GM12878 (cell line): ENCODE measurements around the gene CGB2.

Source experiments
- CREB1 ChIP-seq: IDR thresholded peaks from 2 replicates; pipeline ENCODE4 v1.6.1; 2012; ENCODE audit warnings: low read depth, mild to moderate bottlenecking, inconsistent platforms
- ETV6 ChIP-seq, 2 experiments: fragments of 450-650 bp in 1 of 2; IDR thresholded peaks in 1 of 2; conservative IDR thresholded peaks in 1 of 2; 2 replicates each; pipeline ENCODE4 v1.6.1; 2014; ENCODE audit warnings: antibody characterized with exemption in 1 of 2, borderline replicate concordance in 1 of 2, low read depth in 1 of 2, mild to moderate bottlenecking in 1 of 2, moderate library complexity in 1 of 2
- HDAC2 ChIP-seq: fragments of 200-600 bp; sonication (generic); IDR thresholded peaks from 2 replicates; pipeline ENCODE4 v1.6.1; 2017
- NFYB ChIP-seq: IDR thresholded peaks from 2 replicates; pipeline ENCODE4 v1.6.1; 2011; ENCODE audit warnings: low read depth, mild to moderate bottlenecking, low read length, improper control_type of control experiment, moderate library complexity; ENCODE audit not compliant: insufficient read depth
- POLR2AphosphoS5 ChIP-seq: IDR thresholded peaks from 2 replicates; pipeline ENCODE4 v1.6.1; 2011; ENCODE audit warnings: mild to moderate bottlenecking, low read length, inconsistent platforms
- RELA ChIP-seq: fragments of 450-650 bp; IDR thresholded peaks from 2 replicates; pipeline ENCODE4 v1.8.0; 2014; ENCODE audit warnings: borderline replicate concordance; ENCODE audit not compliant: partially characterized antibody
- SMARCA5 ChIP-seq: fragments of 450-650 bp; IDR thresholded peaks from 2 replicates; pipeline ENCODE4 v1.6.1; 2017; ENCODE audit warnings: mild to moderate bottlenecking
- TF ChIP-seq, protein P1 (sequence below), 3 experiments: IDR thresholded peaks in 2 of 3; conservative IDR thresholded peaks in 1 of 3; 2 replicates each; pipeline ENCODE4 v1.5.1; 2011; ENCODE audit warnings: low read depth in 3 of 3, low read length in 3 of 3, mild to moderate bottlenecking in 3 of 3, control low read depth in 2 of 3, moderate library complexity in 2 of 3, inconsistent platforms in 1 of 3, mixed read lengths in 1 of 3; ENCODE audit not compliant: control insufficient read depth in 2 of 3, insufficient read depth in 1 of 3; ENCODE audit errors: extremely low read depth in 1 of 3
- TF ChIP-seq, protein P2 (sequence below): IDR thresholded peaks from 2 replicates; pipeline ENCODE4 v1.6.1; 2011; ENCODE audit warnings: low read depth, mild to moderate bottlenecking, low read length, moderate library complexity, borderline replicate concordance; ENCODE audit errors: extremely low read depth
- TF ChIP-seq, protein P3 (sequence below): IDR thresholded peaks from 2 replicates; pipeline ENCODE4 v1.6.1; 2012; ENCODE audit warnings: low read depth, low read length, improper control_type of control experiment

DNA sequence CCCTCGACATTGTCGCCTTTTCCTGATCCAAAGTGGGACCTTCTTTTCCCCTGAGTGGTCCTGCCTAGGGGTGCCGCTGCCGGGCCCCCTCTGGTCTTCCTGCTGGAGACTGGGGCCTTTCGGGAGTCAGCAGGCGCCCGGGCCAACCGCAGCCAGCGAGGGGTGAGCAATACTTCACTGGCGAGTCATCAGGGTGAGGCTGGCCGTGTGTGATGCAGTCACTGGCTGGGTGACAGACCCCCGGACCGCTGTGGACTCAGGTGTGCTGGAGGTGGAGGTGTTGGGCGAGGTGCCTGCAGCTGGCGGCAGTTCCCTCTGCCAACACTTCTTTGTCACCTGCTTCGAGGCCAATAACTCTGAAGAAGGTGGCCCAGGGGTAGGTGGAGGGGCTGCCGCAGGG, 10.5 kb downstream of the CGB2 start:
- TF ChIP-seq CREB1 = no peak
- TF ChIP-seq, protein P1, sequence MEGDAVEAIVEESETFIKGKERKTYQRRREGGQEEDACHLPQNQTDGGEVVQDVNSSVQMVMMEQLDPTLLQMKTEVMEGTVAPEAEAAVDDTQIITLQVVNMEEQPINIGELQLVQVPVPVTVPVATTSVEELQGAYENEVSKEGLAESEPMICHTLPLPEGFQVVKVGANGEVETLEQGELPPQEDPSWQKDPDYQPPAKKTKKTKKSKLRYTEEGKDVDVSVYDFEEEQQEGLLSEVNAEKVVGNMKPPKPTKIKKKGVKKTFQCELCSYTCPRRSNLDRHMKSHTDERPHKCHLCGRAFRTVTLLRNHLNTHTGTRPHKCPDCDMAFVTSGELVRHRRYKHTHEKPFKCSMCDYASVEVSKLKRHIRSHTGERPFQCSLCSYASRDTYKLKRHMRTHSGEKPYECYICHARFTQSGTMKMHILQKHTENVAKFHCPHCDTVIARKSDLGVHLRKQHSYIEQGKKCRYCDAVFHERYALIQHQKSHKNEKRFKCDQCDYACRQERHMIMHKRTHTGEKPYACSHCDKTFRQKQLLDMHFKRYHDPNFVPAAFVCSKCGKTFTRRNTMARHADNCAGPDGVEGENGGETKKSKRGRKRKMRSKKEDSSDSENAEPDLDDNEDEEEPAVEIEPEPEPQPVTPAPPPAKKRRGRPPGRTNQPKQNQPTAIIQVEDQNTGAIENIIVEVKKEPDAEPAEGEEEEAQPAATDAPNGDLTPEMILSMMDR (IDR thresholded peaks at IDR 0.05 in 2 of 3, conservative IDR thresholded peaks at IDR 0.05 in 1 of 3; ENCODE audit: control insufficient read depth in 2 of 3, extremely low read depth in 1 of 3, insufficient read depth in 1 of 3, low read depth in 3 of 3, low read length in 3 of 3) = no peak
- no peak for TF ChIP-seq NFYB
- no peak for TF ChIP-seq RELA
- TF ChIP-seq, protein P2, sequence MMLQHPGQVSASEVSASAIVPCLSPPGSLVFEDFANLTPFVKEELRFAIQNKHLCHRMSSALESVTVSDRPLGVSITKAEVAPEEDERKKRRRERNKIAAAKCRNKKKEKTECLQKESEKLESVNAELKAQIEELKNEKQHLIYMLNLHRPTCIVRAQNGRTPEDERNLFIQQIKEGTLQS = no peak
- no peak for TF ChIP-seq POLR2AphosphoS5
- TF ChIP-seq SMARCA5 = no peak
- TF ChIP-seq, protein P3, sequence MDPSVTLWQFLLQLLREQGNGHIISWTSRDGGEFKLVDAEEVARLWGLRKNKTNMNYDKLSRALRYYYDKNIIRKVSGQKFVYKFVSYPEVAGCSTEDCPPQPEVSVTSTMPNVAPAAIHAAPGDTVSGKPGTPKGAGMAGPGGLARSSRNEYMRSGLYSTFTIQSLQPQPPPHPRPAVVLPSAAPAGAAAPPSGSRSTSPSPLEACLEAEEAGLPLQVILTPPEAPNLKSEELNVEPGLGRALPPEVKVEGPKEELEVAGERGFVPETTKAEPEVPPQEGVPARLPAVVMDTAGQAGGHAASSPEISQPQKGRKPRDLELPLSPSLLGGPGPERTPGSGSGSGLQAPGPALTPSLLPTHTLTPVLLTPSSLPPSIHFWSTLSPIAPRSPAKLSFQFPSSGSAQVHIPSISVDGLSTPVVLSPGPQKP = no peak
- TF ChIP-seq HDAC2 = no peak
- TF ChIP-seq ETV6 (conservative IDR thresholded peaks at IDR 0.05 in 1 of 2, IDR thresholded peaks at IDR 0.05 in 1 of 2; ENCODE audit: borderline replicate concordance in 1 of 2, low read depth in 1 of 2) = no peak
